Stimulated activated CD4-positive, alpha-beta T cell treated with anti-CD3 and anti-CD28 coated beads, Interleukin-2, amount 100 ng/mL, for 24 hours (primary cell): ENCODE measurements around the gene OR5B17.
"Not testable (repeated sequence)": the region's sequence is repeated elsewhere in the genome, so short reads cannot be mapped to it uniquely, and the experiment has no call there.

Source experiments
- DNase-seq, 2 donors: peaks; one replicate each; pipeline ENCODE4 v3.0.0-alpha.2; 2020

Gene OR5B17

DNA sequence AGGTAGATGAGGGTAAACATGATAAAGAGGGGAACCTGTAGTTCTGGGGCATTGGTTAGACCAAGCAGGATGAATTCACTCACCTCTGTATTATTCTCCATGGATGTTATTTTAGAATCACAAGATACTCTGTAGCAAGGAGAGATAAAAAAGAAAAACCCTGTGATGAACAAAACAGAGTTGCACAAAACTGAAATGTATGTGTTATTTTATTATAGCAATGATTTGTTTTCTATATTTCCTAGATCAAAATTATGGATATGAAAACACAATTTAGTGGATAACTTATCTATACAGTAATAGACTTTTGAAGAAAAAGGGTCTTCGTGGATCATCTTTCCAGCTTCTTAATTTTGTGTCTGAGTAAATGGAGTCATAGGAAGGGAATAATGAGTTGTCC lies at the start of gene OR5B17:
TSS of gene OR5B17 (minus strand) at position 101 of the 400 bp plus-strand sequence. CDS start at position 101, 0 bp downstream.
- DNase-seq, result no peak

DNA sequence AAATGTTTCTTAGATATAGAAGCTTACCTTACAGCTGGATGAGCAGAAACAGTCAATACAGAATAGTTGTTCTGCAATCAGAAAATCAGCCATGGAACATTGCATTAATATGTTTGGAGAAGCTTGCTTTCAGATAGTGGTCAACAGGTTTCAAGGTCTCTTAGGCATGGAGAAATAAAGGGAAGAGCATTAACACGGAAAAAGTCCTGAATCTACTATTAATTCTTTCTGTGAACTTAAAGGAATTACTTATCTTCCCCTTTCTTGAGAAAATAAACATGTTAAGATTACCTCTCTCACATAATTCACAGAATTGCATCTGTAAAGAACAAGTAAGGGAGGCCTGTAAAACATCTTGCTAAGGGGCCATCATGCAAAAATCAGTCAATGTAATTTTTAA lies 47.9 kb upstream of the OR5B17 start, which contains the start of gene OR5B3:
TSS of gene OR5B3 (minus strand) at position 101 of the 400 bp plus-strand sequence. CDS start 3,465 bp downstream, outside the sequence.
- no peak for DNase-seq

DNA sequence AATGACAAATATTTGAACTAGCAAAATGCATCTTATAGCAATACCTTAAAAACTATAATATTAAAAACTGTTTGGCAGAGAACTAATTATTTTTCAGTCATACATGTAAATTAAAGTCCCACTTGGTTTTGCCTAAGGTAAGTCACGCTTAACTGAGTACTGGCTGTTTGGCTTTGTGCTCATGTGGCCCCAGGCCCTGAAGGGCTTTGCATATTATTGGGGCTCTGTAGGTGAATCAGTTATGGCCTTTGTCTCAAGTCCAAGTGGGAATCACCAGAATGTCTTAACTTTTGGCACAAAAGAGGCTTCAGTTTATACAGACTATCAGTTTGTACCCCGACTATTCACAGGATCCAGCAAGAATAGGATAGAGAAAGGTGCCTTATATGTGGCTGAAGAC lies 40.8 kb upstream of the OR5B17 start:
- not testable (repeated sequence) for DNase-seq

DNA sequence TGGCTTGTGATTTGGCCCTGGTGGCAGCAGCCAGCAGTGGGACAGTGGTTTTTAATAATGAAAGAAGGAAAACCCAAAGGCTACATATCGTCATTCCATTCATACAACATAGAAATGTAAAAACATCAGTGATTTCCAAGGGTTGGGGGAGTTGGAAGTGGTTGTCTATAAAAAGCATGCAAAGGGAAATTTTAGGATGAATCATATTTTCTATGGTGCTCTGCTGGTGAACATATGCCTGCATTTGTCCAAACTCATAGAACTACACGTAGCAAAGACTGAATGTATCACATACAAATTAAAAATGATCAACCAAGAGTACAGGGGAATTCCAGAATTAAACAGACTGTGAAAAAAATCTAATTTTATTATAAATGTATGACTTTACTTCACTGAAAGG lies 36.7 kb upstream of the OR5B17 start:
- DNase-seq, result no peak

DNA sequence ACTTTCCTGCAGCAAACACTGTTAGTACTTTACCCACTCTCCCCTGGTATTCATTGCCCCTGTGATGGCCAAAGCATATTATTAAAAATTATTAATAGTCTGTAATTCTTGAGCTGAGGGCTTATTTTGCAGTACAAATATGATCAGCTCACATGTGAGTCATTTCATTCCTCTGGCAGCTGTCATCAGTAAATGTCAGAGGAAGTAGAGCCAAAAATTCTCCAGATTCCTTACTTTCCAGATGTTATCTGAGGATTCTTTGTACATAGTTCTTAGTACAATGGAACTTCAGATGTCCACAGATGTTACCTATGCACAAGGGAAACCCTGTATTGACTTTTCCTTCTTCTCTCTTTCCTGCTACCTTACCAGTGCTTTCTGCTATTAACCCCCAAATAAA lies 35.3 kb upstream of the OR5B17 start:
- DNase-seq, result no peak

DNA sequence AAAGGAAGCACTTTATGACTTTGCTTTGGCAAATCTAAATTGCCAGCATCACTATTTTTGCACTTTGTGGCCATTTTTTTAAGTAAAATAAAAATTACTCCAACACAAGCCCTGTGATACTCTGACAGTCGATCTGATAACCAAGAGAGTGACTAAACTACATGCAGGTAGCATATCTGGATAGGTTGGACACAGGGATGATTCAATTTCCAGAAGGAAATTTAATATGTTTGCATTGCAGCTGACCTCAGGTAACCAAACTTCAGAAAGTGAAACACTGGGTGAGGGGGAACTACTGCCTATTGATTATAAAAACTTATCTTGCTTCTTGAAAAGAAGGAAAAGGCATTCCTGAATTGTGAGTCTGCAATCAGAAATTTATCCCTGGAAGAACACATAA lies 33.9 kb upstream of the OR5B17 start:
- no peak for DNase-seq

DNA sequence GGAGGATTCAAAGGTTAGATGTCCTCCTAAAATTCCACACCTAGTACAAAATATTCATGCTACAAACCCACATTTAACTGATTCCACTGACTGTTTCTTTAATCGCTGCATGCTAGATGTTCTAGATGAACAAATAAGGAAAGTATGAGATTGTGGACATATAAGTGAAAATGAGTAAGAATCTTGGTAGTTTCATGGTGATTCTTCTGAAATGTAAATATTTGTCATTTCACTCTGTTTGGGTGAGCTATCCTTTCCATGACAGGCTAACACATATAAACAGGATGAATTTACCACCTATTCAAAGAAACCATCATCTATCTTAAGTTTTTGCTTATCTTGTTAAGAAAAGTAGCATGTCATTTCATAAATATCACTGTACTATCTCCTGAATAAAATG lies 33.0 kb upstream of the OR5B17 start:
- DNase-seq, result no peak

DNA sequence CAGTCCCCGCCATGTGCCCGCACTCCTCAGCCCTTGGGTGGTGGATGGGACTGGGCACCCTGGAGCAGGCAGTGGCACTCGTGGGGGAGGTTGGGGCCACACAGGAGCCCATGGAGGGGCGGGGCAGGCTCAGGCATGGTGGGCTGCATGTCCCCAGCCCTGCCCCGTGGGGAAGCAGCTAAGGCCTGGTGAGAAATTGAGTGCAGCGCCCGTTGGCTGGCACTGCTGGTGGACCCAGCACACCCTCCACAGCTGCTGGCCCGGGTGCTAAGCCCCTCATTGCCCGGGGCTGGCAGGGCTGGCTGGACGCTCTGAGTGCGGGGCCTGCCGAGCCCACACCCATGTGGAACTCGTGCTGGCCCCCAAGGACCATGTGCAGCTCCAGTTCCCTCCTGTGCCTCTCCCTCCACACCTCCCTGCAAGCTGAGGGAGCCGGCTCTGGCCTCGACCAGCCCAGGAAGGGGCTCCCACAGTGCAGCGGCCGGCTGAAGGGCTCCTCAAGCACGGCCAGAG lies 31.7 kb upstream of the OR5B17 start:
- DNase-seq, result no peak

DNA sequence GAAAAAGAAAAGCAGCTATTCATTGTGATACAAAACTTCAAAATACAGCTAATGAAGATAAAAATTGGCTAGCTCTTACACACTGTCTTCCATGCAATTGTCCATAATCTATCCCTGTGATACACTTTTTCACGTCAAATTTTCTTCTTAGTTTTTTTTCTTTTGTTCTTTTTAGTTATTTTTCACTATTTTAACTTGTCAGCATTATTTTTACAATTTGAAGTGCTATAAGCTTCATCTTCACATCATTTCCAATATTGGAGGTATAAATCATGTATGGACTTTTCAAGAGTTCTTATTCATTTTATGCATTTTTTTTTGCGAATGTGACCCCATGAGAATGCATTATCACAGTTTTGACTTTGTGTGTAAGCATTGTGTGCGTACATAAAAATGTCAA lies 4.1 kb downstream of the OR5B17 start:
- DNase-seq, result no peak

DNA sequence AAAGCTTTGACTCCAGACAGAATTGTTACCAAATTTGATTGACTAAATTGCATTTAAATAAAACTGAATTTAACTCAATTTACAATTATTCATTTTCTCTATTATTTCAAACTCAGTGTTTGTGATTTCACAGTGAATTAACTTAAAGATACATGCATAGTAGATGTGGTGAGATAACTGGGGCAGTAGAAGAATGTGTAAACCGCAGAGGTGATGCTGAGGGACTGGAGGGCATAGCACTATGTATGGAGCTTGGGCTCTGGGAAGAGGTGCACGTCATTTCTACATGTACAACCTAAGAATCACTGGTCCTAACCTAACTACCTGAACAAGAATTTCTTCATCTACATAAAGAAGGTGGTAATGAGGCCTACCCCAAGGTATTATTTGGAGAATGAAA lies 13.7 kb downstream of the OR5B17 start:
- DNase-seq, result no peak

DNA sequence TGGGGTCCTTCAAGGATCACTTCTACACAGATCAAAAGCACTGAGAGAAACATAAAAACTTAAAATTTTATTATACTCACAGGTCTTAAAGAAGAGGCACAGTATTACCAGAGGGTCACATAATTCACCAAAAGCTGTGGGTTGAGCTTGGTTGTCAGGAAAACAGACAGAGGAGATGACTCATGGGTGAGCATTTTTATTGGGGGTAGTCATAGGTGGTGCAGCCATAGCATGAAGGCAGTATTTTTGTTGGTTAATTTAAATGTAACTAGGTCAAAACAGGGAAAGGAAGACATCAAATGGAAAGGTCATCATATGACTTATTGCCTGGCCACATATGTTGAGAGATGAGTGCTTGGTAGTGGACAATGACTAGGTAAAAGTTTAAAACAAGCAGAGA lies 24.2 kb downstream of the OR5B17 start:
- DNase-seq, result no peak

DNA sequence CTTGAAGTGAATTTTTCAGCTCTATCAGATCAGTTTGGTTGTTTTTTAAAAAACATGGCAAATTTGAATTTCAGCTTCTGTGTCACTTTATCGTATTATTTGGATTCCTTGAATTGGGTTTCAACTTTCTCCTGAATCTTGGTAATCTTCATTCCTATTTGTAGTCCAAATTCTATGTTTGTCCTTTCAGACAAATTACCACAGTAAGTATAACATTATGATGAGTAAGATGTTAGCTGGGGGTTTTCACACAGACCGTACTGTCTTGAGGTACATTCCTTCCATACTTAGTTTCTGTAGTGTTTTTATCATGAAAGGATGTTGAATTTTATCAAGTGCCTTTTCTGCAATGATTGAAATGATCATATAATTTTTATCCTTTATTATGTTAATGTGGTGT lies 28.0 kb downstream of the OR5B17 start:
- no peak for DNase-seq

DNA sequence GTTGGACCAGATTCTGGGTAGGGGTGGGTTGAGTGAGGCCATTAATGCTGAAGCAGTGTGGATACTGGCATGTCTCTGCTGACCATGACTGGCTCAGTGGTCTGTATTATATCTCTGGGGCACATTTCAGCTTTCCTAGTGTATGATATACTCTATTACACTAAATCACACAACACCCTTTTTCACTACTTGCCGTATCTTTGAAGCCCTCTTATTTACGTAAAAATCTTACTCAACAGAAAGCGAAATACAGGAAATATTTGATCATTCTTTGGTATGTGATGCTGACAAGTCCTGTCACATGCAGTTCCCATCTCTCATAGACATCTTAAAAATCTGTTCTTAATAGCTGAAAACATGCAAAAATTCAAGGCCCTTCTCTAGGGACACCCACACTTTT lies 40.3 kb downstream of the OR5B17 start:
- no peak for DNase-seq

DNA sequence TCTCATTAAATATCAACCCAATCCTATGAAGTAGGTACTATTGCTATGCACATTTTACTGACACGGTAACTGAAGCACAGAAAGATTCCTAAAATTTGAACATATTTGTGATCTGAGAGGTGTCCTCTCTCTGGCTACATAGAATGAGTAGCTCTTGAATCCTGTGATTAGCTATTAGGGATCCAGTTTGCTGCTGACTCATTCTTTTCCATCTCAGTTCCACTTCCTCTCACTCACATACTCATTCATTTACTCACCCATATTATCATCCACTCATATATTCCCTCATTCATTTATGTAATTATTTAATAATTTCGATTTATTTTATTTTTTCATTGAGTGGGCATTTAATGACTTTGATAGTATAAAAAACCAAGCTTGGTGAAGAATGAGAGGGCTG lies 42.7 kb downstream of the OR5B17 start:
- DNase-seq, result no peak
